NCI-H2081 treated with DMSO at 0.1 percent for 48 hours (cell line): ENCODE results near the gene ZCRB1.

ENCODE experiments used
- DNase-seq: peaks from one replicate; lab custom pipeline; 2025; lab: John Stamatoyannopoulos, UW

The ZCRB1 gene

DNA sequence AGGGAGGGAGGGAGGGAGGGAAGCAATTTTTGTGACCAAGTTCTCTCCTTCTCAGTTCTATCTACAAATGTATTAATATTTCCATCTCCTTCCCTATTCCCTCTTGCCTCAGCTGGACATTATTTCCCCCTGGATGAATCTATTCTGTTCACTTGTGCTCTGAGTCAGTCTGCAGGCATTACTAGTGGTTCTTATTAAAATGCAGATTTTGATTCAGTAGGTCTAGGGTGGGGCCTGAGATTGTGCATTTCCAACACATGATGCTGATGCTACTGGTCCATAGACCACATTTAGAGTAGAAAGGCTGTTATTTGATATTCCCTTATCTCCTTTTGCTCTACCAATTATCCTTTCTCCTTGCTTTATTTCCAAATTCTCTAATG, 47.8 kb downstream of the ZCRB1 start:
- no peak for DNase-seq

DNA sequence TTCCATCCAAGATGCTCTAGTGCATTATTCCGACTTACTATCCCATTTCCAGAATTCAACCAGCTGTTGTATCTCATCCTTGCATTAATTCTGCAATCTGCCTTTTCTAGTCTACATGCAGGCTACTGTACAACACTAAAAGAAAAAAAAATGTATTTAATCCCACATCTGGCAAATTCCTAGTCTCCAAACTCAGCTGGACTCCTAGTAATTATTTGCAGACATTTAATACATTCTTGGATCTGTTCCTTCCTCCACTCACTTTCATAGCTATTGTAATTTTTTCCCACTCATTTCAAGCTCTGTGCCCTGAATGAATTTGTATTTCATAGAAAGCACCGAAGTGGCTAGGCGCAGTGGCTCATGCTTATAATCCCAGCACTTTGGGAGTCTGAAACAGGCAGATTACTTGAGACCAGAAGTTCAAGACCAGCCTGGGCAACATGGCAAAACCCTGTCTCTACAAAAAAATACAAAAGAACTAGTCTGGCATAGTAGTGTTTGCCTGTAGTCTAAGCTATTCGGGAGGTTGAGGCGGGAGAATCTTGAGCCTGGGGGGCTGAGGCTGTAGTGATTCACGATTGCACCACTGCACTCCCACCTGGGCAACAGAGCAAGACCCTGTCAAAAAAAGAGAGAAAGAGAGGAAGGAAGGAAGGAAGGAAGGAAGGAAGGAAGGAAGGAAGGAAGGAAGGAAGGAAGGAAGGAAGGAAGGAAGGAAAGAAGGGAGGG, 48.3 kb downstream of the ZCRB1 start:
- no peak for DNase-seq

- no peak for DNase-seq
These were observed 50.4 kb downstream of the ZCRB1 start for GRCh38 chr12:42275499-42275898.

- no peak for DNase-seq
These were observed 52.2 kb downstream of the ZCRB1 start for GRCh38 chr12:42273706-42274105.

GRCh38 chr12:42270596-42270995, 55.3 kb downstream of the ZCRB1 start:
- DNase-seq, result no peak

- no peak for DNase-seq
These were observed 58.3 kb downstream of the ZCRB1 start for GRCh38 chr12:42267413-42268190.

DNA sequence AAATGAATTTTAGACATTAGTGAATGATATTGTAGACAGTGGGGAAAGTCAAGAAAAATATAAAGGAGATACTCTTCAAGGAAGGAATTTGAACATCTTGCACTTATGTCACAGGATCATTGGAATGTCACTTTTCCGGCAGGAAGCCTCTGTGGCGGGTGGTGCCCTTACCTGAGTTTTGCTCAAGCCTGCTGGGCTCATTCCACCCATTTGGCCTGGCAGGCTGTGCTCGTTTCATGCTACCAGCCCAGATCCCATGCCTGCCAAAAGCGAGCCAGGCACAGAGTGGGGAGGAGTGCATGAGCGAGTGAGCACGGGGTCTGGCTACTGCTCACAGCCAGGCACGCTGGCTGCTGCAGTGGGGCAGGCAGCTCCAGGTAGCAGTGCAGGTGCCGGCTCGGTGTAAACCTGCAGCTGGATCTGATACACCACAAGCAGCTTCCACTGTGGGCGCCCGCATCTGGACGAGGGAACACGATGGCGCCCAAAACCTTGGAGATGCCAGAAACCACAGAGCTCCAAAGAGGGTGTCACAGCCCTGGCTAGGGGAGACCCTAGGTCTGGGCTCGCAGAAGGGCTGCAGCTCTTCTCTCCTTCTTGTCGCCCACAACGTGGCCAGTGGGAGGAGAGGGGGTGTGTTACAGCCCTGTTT, 59.2 kb downstream of the ZCRB1 start:
- DNase-seq, result no peak

DNA sequence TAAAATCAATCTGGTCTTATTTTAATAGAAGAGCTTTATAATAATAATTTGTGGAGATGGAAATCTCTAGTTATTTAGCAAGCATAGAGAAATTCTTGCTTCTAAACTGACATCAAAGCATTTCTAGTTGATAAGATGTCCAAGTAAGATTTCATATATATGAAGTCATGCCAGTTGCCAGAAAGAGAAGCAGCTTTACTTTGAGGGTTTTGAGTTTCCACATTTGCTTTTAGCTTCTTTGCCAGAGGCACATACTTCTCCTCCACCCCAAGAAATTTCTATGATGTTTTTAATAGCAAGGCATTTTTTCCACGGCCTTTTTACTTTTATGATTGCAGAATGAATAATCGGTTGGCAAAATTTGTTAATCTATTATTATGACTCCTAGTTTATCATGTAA, 63.6 kb downstream of the ZCRB1 start:
- DNase-seq, result no peak
